GM19240 (cell line): ENCODE data around the gene ANO5.

ENCODE experiments used
- DNase-seq: peaks from one replicate; pipeline ENCODE4 v3.0.0; 2011; ENCODE audit warnings: low spot score; ENCODE audit not compliant: insufficient read length

The ANO5 gene

DNA sequence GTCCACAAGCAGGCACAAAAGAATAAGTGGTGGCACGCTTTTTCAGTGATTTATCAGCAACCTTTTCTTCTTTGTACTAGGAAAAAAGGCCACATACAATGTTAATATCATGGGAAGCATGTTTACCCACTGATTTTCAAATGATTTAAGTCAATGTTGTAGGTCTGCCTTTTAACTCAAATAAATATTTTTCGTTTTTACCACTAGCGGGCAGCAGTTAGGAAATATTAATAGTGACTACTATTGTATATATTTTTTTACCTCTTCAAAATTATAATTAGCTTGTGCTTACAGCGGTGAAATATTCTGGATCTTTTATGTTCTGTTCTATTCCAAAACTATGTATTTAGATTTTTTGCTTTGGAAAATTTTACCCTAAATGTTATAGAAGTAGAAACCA lies 138.9 kb downstream of the ANO5 start:
- no peak for DNase-seq
